ENCODE measurements around the gene PCDH9. TPM values are rescaled to one million over a fixed set of nuclear protein-coding genes. Genes with fewer than 3 reads are reported as not detected.

Gene PCDH9
- total RNA-seq, 1 experiment from 2014 or later, result 0.11 TPM

DNA sequence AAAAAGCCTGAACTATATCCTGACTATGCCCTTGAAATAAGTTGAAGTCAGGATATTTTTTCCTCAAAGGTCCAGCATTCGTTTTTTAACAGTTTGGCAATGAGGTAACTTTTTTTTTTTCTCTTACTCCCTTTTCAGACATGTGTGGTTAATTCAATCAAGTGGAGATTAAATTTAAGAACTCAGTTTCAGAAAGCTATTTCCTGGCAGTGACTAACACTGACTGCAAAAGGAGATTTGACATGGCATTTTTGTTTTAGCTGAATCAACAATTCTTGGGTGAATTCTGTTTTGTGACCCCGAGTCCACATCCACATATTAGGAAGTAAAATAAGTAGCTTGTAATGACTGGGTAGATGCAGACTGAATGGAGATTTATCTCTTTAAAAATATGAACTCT is 716.4 kb downstream of the PCDH9 start:
- no peak for TF ChIP-seq CTCF (IDR thresholded peaks at IDR 0.05; ENCODE audit: insufficient read depth in 1 of 2, low read depth in 1 of 2, low read length in 1 of 2, severe bottlenecking in 1 of 2, unreplicated experiment in 1 of 2)
- CTCF ChIA-PET, result no interaction called here
- Histone ChIP-seq H3K4me3 (ENCODE audit: low read depth, low read length) (no peak overlapping the region), H3K9me3 (no peaks in the 10 kb centered on the region), H3K27me3 (replicated peaks; ENCODE audit: control insufficient read depth, insufficient read depth, low read length) (no peaks in the 10 kb centered on the region), H3K4me1 (no peaks in the 10 kb centered on the region), H3K36me3 (ENCODE audit: control insufficient read depth, insufficient read depth, low read length) (no peaks in the 10 kb centered on the region)
- H3K36me3 Mint-ChIP-seq (ENCODE audit: insufficient read depth, unreplicated experiment), result no peaks in the 10 kb centered on the region
- no peak for DNase-seq
- no peaks in the 10 kb centered on the region for H3K4me1 Mint-ChIP-seq (ENCODE audit: low read depth, unreplicated experiment)
- no TSS peak for BruUV-seq (replicated peaks)
- no peaks in the 10 kb centered on the region for H3K9me3 Mint-ChIP-seq (ENCODE audit: unreplicated experiment)
- H3K4me3 Mint-ChIP-seq (ENCODE audit: unreplicated experiment), result no peak overlapping the region
- intact Hi-C loops (cut with micrococcal nuclease; ENCODE audit: unreplicated experiment), result no loop called here
- POLR2A ChIA-PET, result no interaction called here
- H3K27me3 Mint-ChIP-seq (ENCODE audit: insufficient read depth, unreplicated experiment), result no peaks in the 10 kb centered on the region
- H3K27ac Mint-ChIP-seq (ENCODE audit: unreplicated experiment), result no peak overlapping the region

GRCh38 chr13:66509175-66509574 is 721.0 kb downstream of the PCDH9 start:
- BruUV-seq (replicated peaks), result no TSS peak
- Histone ChIP-seq H3K27me3 (replicated peaks; ENCODE audit: control insufficient read depth, insufficient read depth, low read length) (no peaks in the 10 kb centered on the region), H3K36me3 (ENCODE audit: control insufficient read depth, insufficient read depth, low read length) (no peaks in the 10 kb centered on the region), H3K4me3 (ENCODE audit: low read depth, low read length) (no peak overlapping the region), H3K4me1 (no peaks in the 10 kb centered on the region), H3K9me3 (no peaks in the 10 kb centered on the region)
- no peaks in the 10 kb centered on the region for H3K36me3 Mint-ChIP-seq (ENCODE audit: insufficient read depth, unreplicated experiment)
- POLR2A ChIA-PET, result no interaction called here
- H3K27ac Mint-ChIP-seq (ENCODE audit: unreplicated experiment), result no peak overlapping the region
- H3K9me3 Mint-ChIP-seq (ENCODE audit: unreplicated experiment), result no peaks in the 10 kb centered on the region
- intact Hi-C loops (cut with micrococcal nuclease; ENCODE audit: unreplicated experiment), result no loop called here
- no peaks in the 10 kb centered on the region for H3K4me1 Mint-ChIP-seq (ENCODE audit: low read depth, unreplicated experiment)
- no peak for TF ChIP-seq CTCF (IDR thresholded peaks at IDR 0.05; ENCODE audit: insufficient read depth in 1 of 2, low read depth in 1 of 2, low read length in 1 of 2, severe bottlenecking in 1 of 2, unreplicated experiment in 1 of 2)
- DNase-seq, result no peak
- CTCF ChIA-PET, result no interaction called here
- no peaks in the 10 kb centered on the region for H3K27me3 Mint-ChIP-seq (ENCODE audit: insufficient read depth, unreplicated experiment)
- H3K4me3 Mint-ChIP-seq (ENCODE audit: unreplicated experiment), result no peak overlapping the region

GRCh38 chr13:66508153-66508909 is 721.8 kb downstream of the PCDH9 start:
- ChIA-PET CTCF (no interaction called here), POLR2A (no interaction called here)
- Mint-ChIP-seq H3K27me3 (ENCODE audit: insufficient read depth, unreplicated experiment) (no peaks in the 10 kb centered on the region), H3K4me1 (ENCODE audit: low read depth, unreplicated experiment) (no peaks in the 10 kb centered on the region), H3K9me3 (ENCODE audit: unreplicated experiment) (no peaks in the 10 kb centered on the region), H3K4me3 (ENCODE audit: unreplicated experiment) (no peak overlapping the region), H3K36me3 (ENCODE audit: insufficient read depth, unreplicated experiment) (no peaks in the 10 kb centered on the region), H3K27ac (ENCODE audit: unreplicated experiment) (no peak overlapping the region)
- no TSS peak for BruUV-seq (replicated peaks)
- no peaks in the 10 kb centered on the region for H3K4me1 ChIP-seq
- no peaks in the 10 kb centered on the region for H3K9me3 ChIP-seq
- DNase-seq, result no peak
- no peak overlapping the region for H3K4me3 ChIP-seq (ENCODE audit: low read depth, low read length)
- no peak for TF ChIP-seq CTCF (IDR thresholded peaks at IDR 0.05; ENCODE audit: insufficient read depth in 1 of 2, low read depth in 1 of 2, low read length in 1 of 2, severe bottlenecking in 1 of 2, unreplicated experiment in 1 of 2)
- H3K36me3 ChIP-seq (ENCODE audit: control insufficient read depth, insufficient read depth, low read length), result no peaks in the 10 kb centered on the region
- no peaks in the 10 kb centered on the region for H3K27me3 ChIP-seq (replicated peaks; ENCODE audit: control insufficient read depth, insufficient read depth, low read length)
- intact Hi-C loops (cut with micrococcal nuclease; ENCODE audit: unreplicated experiment), result no loop called here

Data from Caco-2 (cell line).